ENCODE measurements around the gene REXO4. TPM values are rescaled to one million over a fixed set of nuclear protein-coding genes. Genes with fewer than 3 reads are reported as not detected.

The REXO4 gene
- total RNA-seq, 1 experiment from 2014 or later, result 38.6 TPM

GRCh38 chr9:133397370-133397769 lies 20.4 kb downstream of the REXO4 start (continued):
- TF ChIP-seq ZBTB43 (CRISPR knock-in tag; IDR thresholded peaks at IDR 0.05), result no peak
- no peak for TF ChIP-seq NFATC4 (CRISPR knock-in tag; IDR thresholded peaks at IDR 0.05)
- TF ChIP-seq JAZF1 (CRISPR knock-in tag; IDR thresholded peaks at IDR 0.05), result no peak
- TF ChIP-seq TEAD1 (CRISPR knock-in tag; IDR thresholded peaks at IDR 0.05), result no peak
- no peak for TF ChIP-seq USF2 (CRISPR knock-in tag; IDR thresholded peaks at IDR 0.05)

GRCh38 chr9:133396952-133397351 lies 20.9 kb downstream of the REXO4 start:
- POLR2A ChIA-PET, result no interaction called here
- Mint-ChIP-seq H3K9me3 (no peaks in the 10 kb centered on the region), H3K27me3 (ENCODE audit: low read depth) (peaks cover 6% of the 10 kb centered on the region), H3K4me3 (no peak overlapping the region), H3K4me1 (no peaks in the 10 kb centered on the region), H3K27ac (no peak overlapping the region), H3K36me3 (no peaks in the 10 kb centered on the region)
- TF ChIP-seq PRRX2 (CRISPR knock-in tag; IDR thresholded peaks at IDR 0.05) (no peak), ZNF396 (CRISPR knock-in tag; IDR thresholded peaks at IDR 0.05; ENCODE audit: borderline replicate concordance) (no peak), MAX (CRISPR knock-in tag; IDR thresholded peaks at IDR 0.05) (peak; percentile 31; the same call in 1 of the 2 replicates), OVOL2 (CRISPR knock-in tag; IDR thresholded peaks at IDR 0.05; ENCODE audit: borderline replicate concordance) (no peak), ZNF532 (CRISPR knock-in tag; IDR thresholded peaks at IDR 0.05; ENCODE audit: borderline replicate concordance) (no peak), PREB (CRISPR knock-in tag; IDR thresholded peaks at IDR 0.05; ENCODE audit: borderline replicate concordance) (no peak), ZNF512 (CRISPR knock-in tag; IDR thresholded peaks at IDR 0.05; ENCODE audit: borderline replicate concordance) (no peak), SMAD3 (CRISPR knock-in tag; IDR thresholded peaks at IDR 0.05; ENCODE audit: borderline replicate concordance) (no peak), ATF6 (CRISPR knock-in tag; IDR thresholded peaks at IDR 0.05) (no peak), PRDM15 (CRISPR knock-in tag; IDR thresholded peaks at IDR 0.05) (no peak), RELA (CRISPR knock-in tag; IDR thresholded peaks at IDR 0.05; ENCODE audit: borderline replicate concordance) (no peak), CTCF (IDR thresholded peaks at IDR 0.05) (peak; percentile 24; the same call in 1 of the 2 replicates), CREM (CRISPR knock-in tag; IDR thresholded peaks at IDR 0.05) (no peak)
- CTCF ChIA-PET, result interaction anchor here (0.5 to 3.6 kb wide), 5 partner anchors 11 to 268 kb away, joined by 3 to 13 read pairs (median 5); partner anchors contain the start of genes ADAMTS13 and REXO4
- DNase-seq (ENCODE audit: low spot score), result peak; percentile 82
- peak; percentile 90 for ATAC-seq
